Measurements from ENCODE around the gene MCM5.

The MCM5 gene

DNA sequence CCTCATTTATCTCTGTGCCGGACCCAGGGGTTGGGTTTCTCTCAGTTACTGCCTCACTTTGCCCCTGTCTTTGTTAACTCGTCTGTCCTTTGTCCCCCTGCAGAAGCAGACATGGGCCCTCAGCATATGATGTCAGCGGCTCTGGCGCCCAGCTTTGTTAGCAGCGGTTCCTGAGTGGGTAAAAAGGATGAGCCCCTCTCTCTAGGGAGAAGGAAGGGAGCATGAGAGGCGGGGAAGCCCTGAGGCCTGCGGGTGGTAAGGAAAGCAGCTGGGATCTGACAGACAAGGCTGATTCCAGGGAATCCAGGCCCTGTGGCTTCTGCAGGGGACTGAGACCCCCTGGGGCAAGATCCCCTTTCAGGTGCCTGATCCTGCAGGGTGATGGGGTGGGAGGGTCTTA is 51.7 kb downstream of the MCM5 start:
- TF ChIP-seq, protein P1, sequence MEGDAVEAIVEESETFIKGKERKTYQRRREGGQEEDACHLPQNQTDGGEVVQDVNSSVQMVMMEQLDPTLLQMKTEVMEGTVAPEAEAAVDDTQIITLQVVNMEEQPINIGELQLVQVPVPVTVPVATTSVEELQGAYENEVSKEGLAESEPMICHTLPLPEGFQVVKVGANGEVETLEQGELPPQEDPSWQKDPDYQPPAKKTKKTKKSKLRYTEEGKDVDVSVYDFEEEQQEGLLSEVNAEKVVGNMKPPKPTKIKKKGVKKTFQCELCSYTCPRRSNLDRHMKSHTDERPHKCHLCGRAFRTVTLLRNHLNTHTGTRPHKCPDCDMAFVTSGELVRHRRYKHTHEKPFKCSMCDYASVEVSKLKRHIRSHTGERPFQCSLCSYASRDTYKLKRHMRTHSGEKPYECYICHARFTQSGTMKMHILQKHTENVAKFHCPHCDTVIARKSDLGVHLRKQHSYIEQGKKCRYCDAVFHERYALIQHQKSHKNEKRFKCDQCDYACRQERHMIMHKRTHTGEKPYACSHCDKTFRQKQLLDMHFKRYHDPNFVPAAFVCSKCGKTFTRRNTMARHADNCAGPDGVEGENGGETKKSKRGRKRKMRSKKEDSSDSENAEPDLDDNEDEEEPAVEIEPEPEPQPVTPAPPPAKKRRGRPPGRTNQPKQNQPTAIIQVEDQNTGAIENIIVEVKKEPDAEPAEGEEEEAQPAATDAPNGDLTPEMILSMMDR (IDR thresholded peaks at IDR 0.05; ENCODE audit: low read depth, low read length, missing control alignments) = no peak
- no peak overlapping the region for H3K4me3 ChIP-seq (replicated peaks; ENCODE audit: low read depth, low read length)
- DNase-seq (ENCODE audit: extremely low read depth, low read depth) = no peak

DNA sequence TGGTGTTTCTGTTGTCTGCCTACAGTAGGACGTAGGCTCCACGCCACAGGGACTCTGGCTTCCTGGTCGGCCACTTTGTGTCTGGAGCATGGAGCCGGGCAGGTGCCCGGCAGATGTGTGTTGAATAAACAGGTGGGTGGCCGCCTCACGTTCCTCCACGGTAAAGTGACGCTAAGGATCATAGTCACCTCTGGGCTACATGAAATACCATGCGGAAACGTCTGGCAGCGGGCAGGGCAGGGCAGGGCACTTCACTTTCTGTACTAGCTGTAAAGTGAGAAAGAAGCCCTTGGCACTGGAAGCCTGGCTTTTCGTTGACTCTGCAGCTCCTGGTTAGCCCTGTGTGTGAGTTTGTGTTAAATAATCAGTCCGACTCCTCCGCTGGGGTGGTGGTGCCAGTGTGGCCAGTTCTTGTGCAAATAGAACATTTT is 52.4 kb downstream of the MCM5 start:
- no peak overlapping the region for H3K4me3 ChIP-seq (replicated peaks; ENCODE audit: low read depth, low read length)
- TF ChIP-seq, protein P1 (IDR thresholded peaks at IDR 0.05; ENCODE audit: low read depth, low read length, missing control alignments) = no peak
- DNase-seq (ENCODE audit: extremely low read depth, low read depth) = no peak

DNA sequence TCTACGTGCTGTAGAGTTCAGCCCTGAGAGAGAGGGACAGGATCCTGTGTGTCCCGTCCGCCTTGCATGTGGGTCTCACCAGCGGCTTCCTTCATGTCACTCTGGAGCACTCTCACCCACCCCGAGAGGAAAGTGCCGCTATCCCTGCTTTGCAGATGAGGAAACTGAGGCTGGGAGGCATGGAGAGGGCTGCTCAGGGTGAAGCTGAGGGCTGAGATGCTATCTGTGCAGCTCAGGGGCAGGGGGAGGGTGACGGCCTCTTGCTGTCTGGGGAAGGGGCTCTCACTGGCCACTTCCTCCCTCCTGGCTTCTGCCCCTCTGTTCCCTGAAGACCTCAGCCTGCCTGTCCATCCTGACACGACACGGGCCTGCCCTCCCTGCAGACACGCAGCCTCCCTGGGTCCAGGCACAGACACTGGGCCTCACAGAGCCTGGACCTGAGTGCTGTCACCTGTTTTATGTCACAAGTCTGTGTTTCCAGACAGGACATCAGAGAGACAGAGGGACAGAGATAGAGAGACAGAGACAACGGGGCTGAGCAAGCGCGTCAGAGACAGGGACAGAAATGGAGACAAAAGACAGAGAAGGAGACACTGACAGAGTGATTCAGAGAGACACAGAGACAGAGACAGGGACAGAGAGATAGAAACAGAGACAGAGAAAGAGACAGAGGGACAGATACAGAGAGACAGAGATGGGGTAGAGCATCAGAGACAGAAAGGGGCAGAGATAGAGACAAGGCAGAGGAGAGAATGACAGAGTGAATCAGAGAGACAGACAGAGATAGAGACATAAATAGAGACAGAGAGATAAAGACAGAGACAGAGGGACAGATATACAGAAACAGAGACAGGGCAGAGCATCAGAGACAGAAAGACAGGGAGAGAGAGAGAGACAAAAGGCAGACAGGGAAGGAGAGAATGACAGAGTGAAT is 53.1 kb downstream of the MCM5 start:
- TF ChIP-seq, protein P1 (IDR thresholded peaks at IDR 0.05; ENCODE audit: low read depth, low read length, missing control alignments) = no peak
- no peak for DNase-seq (ENCODE audit: extremely low read depth, low read depth)
- H3K4me3 ChIP-seq (replicated peaks; ENCODE audit: low read depth, low read length) = no peak overlapping the region

DNA sequence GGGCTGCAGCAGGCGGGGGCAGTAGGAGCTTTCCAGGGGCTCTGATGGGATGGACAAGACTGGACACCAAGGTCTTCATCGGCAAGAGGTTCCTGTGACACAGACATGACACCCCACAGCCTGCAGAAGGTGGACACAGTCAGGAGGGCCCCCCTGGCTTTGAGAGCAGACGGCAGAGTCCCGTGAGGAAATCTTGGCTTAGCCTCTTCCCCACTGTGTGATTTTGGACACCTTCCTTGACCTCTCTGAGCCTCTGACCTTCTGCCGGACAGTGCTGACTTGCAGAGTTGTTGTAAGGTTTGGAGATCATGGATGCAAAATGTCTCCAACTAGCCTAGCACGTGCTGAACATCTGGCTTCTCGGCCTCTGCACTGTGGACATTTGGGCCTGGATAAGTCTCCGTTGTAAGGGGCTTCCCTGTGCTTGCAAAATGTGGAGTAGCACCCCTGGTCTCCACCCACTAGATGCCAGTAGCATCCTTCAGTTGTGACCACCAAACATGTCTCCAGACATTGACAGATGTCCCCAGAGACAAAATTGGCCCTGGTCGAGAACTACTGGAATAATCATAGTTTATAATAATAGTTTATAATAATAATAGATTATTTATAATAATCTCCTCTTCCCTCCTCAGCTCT is 54.6 kb downstream of the MCM5 start:
- no peak overlapping the region for H3K4me3 ChIP-seq (replicated peaks; ENCODE audit: low read depth, low read length)
- TF ChIP-seq, protein P1 (IDR thresholded peaks at IDR 0.05; ENCODE audit: low read depth, low read length, missing control alignments) = peak; percentile 32
- no peak for DNase-seq (ENCODE audit: extremely low read depth, low read depth)

DNA sequence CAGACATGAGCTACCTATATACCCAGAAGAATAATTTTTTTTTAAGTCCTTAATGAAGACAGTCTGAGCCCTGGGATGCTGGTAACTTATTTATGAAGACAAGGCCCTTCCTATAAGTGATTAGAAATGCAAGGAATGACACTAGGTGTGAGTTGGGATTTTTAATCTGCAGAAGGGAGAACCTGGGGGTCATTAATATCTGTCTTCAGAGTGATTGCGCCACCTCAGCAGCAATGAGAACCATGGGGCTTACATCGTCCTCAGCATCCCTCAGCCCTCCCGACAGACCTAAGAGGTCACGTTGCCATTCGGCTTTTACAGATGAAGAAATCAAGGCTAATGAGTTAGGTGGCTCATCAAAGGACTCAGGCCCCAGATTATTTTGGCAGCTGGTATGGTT is 55.6 kb downstream of the MCM5 start:
- no peak overlapping the region for H3K4me3 ChIP-seq (replicated peaks; ENCODE audit: low read depth, low read length)
- TF ChIP-seq, protein P1 (IDR thresholded peaks at IDR 0.05; ENCODE audit: low read depth, low read length, missing control alignments) = no peak
- no peak for DNase-seq (ENCODE audit: extremely low read depth, low read depth)

DNA sequence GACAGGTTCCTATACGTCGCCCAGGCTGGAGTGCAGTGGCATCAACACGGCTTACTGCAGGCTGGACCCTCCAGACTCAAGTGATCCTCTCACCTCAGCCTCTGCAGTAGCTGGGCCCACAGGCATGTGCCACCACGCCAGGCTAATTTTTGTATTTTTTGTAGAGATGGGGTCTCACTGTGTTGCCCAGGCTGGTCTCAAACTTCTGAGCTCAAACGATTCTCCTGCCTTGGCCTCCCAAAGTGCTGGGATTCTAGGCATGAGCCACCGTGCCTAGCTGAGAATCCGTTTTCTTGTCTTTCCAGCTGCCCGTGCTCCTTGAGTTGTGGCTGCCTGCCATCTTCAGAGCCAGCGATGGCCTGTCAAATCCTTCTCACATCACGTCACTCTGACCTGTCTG is 56.8 kb downstream of the MCM5 start:
- no peak for DNase-seq (ENCODE audit: extremely low read depth, low read depth)
- no peak overlapping the region for H3K4me3 ChIP-seq (replicated peaks; ENCODE audit: low read depth, low read length)
- TF ChIP-seq, protein P1 (IDR thresholded peaks at IDR 0.05; ENCODE audit: low read depth, low read length, missing control alignments) = no peak

All from HFF-Myc (cell line).